ENCODE data around the gene MRPS2. TPM values are rescaled to one million over a fixed set of nuclear protein-coding genes. Genes with fewer than 3 reads are reported as not detected.
"Not testable (repeated sequence)": the region's sequence is repeated elsewhere in the genome, so short reads cannot be mapped to it uniquely, and the experiment has no call there.

MRPS2 gene
- polyA plus RNA-seq, 1 donor (not counting 4 experiments of a cell fraction or from before 2014, with no cell fraction given): 44.7 TPM

DNA sequence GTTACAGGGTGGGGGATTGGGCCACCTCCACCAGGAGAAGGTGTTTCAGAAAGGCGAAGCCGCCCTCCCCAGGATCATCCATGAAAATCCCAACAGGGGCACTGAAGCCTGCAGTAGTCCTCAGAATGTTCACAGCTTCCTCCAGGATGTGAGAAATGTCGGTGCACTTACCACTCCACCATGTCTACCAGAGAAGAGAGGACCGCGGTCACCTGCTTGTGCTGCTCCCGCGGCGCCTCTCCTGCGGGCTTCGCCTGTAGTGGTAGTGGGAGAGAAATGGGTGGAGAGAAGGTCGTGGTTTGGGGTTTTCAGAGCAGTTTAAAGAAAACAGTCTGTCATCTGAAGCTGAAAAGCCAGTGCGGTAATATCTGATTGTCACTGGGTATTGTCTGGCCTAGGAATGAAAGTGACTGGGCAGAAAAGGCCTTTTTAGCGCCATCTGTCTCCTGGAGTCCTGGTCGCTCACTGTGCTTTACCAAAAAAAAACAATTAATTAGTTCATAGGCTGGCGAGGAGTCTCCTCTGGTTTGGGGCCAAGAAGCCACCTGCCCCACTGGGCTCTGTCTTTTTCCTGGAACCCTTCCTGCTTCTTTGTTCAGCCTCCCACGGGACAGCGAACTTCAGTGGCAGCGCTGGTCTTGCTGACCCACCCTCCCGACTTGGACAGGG is 43.9 kb upstream of the MRPS2 start:
- FAIRE-seq (no peak), DNase-seq (ENCODE audit: low read depth, low spot score) (no peak)

DNA sequence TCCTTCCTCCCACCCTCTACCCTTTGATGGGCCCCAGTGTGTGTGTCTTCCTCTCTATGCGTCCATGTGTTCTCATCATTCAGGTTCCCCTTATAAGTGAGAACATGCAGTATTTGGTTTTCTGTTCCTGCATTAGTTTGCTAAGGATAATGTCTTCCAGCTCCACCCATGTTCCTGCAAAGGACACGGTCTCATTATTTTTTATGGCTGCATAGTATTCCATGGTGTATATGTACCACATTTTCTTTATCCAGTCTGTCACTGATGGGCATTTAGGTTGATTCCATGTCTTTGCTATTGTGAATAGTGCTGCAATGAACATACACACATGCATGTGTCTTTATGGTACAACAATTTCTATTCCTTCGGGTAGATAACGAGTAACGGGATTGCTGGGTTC is 42.0 kb upstream of the MRPS2 start:
- dilution Hi-C loops (cut with MboI; ENCODE audit: extremely low pct_ligation_motif_present, low sequenced_read_pairs); H2AFZ ChIP-seq (ENCODE audit: control insufficient read depth, low read length); H3K79me2 ChIP-seq (ENCODE audit: control insufficient read depth, insufficient read depth, low read length); H3K27me3 ChIP-seq (ENCODE audit: control insufficient read depth, extremely low read depth, insufficient read depth, low read length); DNase-seq (ENCODE audit: low read depth, low spot score); H3K27ac ChIP-seq (ENCODE audit: control insufficient read depth, insufficient read depth, low read length); H3K4me2 ChIP-seq (ENCODE audit: control insufficient read depth, extremely low read depth, insufficient read depth, low read depth, low read length); H3K9me1 ChIP-seq (ENCODE audit: control insufficient read depth, extremely low read depth, insufficient read depth, low read length); H3K9me3 ChIP-seq (ENCODE audit: control insufficient read depth, low read depth, low read length); H4K20me1 ChIP-seq (ENCODE audit: control insufficient read depth, extremely low read depth, insufficient read depth, low read length); H3K4me3 ChIP-seq (ENCODE audit: control insufficient read depth in 2 of 3, extremely low read depth in 1 of 3, insufficient read depth in 2 of 3, low read depth in 1 of 3, low read length in 3 of 3); H3K9ac ChIP-seq (ENCODE audit: control insufficient read depth, extremely low read depth, insufficient read depth, low read length); FAIRE-seq; H3K36me3 ChIP-seq (ENCODE audit: control insufficient read depth in 2 of 2, extremely low read depth in 1 of 2, insufficient read depth in 2 of 2, low read length in 2 of 2): not testable (repeated sequence)
- H3K4me1 ChIP-seq (ENCODE audit: control insufficient read depth, extremely low read depth, insufficient read depth, low read length): peaks cover 11% of the 10 kb centered on the region

More for the DNA sequence above, 43.9 kb upstream of the MRPS2 start:
- peaks cover 5% of the 10 kb centered on the region for H3K27me3 ChIP-seq (ENCODE audit: control insufficient read depth, extremely low read depth, insufficient read depth, low read length)
- no peaks in the 10 kb centered on the region for H3K4me1 ChIP-seq (ENCODE audit: control insufficient read depth, extremely low read depth, insufficient read depth, low read length)
- no peaks in the 10 kb centered on the region for H3K79me2 ChIP-seq (ENCODE audit: control insufficient read depth, insufficient read depth, low read length)
- dilution Hi-C loops (cut with MboI; ENCODE audit: extremely low pct_ligation_motif_present, low sequenced_read_pairs): no loop called here
- H2AFZ ChIP-seq (ENCODE audit: control insufficient read depth, low read length): no peak overlapping the region
- H3K4me3 ChIP-seq (ENCODE audit: control insufficient read depth in 2 of 3, extremely low read depth in 1 of 3, insufficient read depth in 2 of 3, low read depth in 1 of 3, low read length in 3 of 3): no peak overlapping the region
- no peak overlapping the region for H3K9ac ChIP-seq (ENCODE audit: control insufficient read depth, extremely low read depth, insufficient read depth, low read length)
- H3K27ac ChIP-seq (ENCODE audit: control insufficient read depth, insufficient read depth, low read length): no peak overlapping the region
- no peak for TF ChIP-seq EZH2 (IDR thresholded peaks at IDR 0.05; ENCODE audit: low read length)
- TF ChIP-seq, protein P1, sequence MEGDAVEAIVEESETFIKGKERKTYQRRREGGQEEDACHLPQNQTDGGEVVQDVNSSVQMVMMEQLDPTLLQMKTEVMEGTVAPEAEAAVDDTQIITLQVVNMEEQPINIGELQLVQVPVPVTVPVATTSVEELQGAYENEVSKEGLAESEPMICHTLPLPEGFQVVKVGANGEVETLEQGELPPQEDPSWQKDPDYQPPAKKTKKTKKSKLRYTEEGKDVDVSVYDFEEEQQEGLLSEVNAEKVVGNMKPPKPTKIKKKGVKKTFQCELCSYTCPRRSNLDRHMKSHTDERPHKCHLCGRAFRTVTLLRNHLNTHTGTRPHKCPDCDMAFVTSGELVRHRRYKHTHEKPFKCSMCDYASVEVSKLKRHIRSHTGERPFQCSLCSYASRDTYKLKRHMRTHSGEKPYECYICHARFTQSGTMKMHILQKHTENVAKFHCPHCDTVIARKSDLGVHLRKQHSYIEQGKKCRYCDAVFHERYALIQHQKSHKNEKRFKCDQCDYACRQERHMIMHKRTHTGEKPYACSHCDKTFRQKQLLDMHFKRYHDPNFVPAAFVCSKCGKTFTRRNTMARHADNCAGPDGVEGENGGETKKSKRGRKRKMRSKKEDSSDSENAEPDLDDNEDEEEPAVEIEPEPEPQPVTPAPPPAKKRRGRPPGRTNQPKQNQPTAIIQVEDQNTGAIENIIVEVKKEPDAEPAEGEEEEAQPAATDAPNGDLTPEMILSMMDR (optimal IDR thresholded peaks at IDR 0.05 in 1 of 3, IDR thresholded peaks at IDR 0.05 in 1 of 3, conservative IDR thresholded peaks at IDR 0.05 in 1 of 3; ENCODE audit: extremely low read depth in 1 of 3, insufficient read depth in 2 of 3, low read length in 3 of 3): no peak
- no peaks in the 10 kb centered on the region for H3K9me1 ChIP-seq (ENCODE audit: control insufficient read depth, extremely low read depth, insufficient read depth, low read length)
- no peak overlapping the region for H3K4me2 ChIP-seq (ENCODE audit: control insufficient read depth, extremely low read depth, insufficient read depth, low read depth, low read length)
- H3K9me3 ChIP-seq (ENCODE audit: control insufficient read depth, low read depth, low read length): no peaks in the 10 kb centered on the region
- H3K36me3 ChIP-seq (ENCODE audit: control insufficient read depth in 2 of 2, extremely low read depth in 1 of 2, insufficient read depth in 2 of 2, low read length in 2 of 2): no peaks in the 10 kb centered on the region
- H4K20me1 ChIP-seq (ENCODE audit: control insufficient read depth, extremely low read depth, insufficient read depth, low read length): no peaks in the 10 kb centered on the region

DNA sequence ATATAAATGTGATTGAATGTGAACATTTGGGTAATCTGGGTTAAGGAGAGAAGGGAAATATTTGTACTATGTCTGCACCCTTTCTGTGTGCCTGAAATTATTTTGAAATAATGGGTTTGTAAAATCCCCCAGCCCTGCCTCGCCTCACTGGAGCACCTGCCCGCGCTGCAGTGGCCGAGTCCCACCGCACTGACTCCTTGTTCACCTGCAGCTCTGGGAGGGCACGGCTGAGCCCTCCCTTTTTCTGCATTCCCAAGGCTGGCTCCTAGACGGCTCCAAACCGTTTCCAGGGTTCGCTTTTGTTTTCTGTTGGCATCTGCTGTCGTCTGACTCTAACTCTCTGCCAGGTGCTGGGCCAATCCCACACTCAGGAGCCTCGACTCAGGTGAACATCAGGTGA is 38.5 kb upstream of the MRPS2 start:
- DNase-seq (ENCODE audit: low read depth, low spot score): no peak

More for the DNA sequence above, 38.5 kb upstream of the MRPS2 start:
- H3K27me3 ChIP-seq (ENCODE audit: control insufficient read depth, extremely low read depth, insufficient read depth, low read length): peaks cover under 1% of the 10 kb centered on the region
- no peaks in the 10 kb centered on the region for H4K20me1 ChIP-seq (ENCODE audit: control insufficient read depth, extremely low read depth, insufficient read depth, low read length)
- H3K36me3 ChIP-seq (ENCODE audit: control insufficient read depth in 2 of 2, extremely low read depth in 1 of 2, insufficient read depth in 2 of 2, low read length in 2 of 2): no peaks in the 10 kb centered on the region
- H3K9me3 ChIP-seq (ENCODE audit: control insufficient read depth, low read depth, low read length): no peaks in the 10 kb centered on the region
- no peak overlapping the region for H3K27ac ChIP-seq (ENCODE audit: control insufficient read depth, insufficient read depth, low read length)
- TF ChIP-seq EZH2 (IDR thresholded peaks at IDR 0.05; ENCODE audit: low read length): no peak
- TF ChIP-seq, protein P1 (optimal IDR thresholded peaks at IDR 0.05 in 1 of 3, IDR thresholded peaks at IDR 0.05 in 1 of 3, conservative IDR thresholded peaks at IDR 0.05 in 1 of 3; ENCODE audit: extremely low read depth in 1 of 3, insufficient read depth in 2 of 3, low read length in 3 of 3): no peak
- dilution Hi-C loops (cut with MboI; ENCODE audit: extremely low pct_ligation_motif_present, low sequenced_read_pairs): no loop called here
- H3K4me2 ChIP-seq (ENCODE audit: control insufficient read depth, extremely low read depth, insufficient read depth, low read depth, low read length): no peak overlapping the region
- H3K4me3 ChIP-seq (ENCODE audit: control insufficient read depth in 2 of 3, extremely low read depth in 1 of 3, insufficient read depth in 2 of 3, low read depth in 1 of 3, low read length in 3 of 3): no peak overlapping the region
- FAIRE-seq: no peak
- H2AFZ ChIP-seq (ENCODE audit: control insufficient read depth, low read length): no peak overlapping the region
- H3K79me2 ChIP-seq (ENCODE audit: control insufficient read depth, insufficient read depth, low read length): no peaks in the 10 kb centered on the region
- H3K9ac ChIP-seq (ENCODE audit: control insufficient read depth, extremely low read depth, insufficient read depth, low read length): no peak overlapping the region
- no peaks in the 10 kb centered on the region for H3K9me1 ChIP-seq (ENCODE audit: control insufficient read depth, extremely low read depth, insufficient read depth, low read length)
- H3K4me1 ChIP-seq (ENCODE audit: control insufficient read depth, extremely low read depth, insufficient read depth, low read length): peaks cover 12% of the 10 kb centered on the region

All from keratinocyte (primary cell).